LHCN-M2 (cell line): ENCODE measurements around the gene CEP85L. TPM values are rescaled to one million over a fixed set of nuclear protein-coding genes. Genes with fewer than 3 reads are reported as not detected.

Source experiments
- DNase-seq: peaks from one replicate; pipeline ENCODE4 v3.0.0-alpha.2; 2012; ENCODE audit warnings: low read depth
- total RNA-seq: library from RNA; depleted of rRNA; stranded (reverse); fragments of >200 nt; gene quantifications from 2 replicates; pipeline ENCODE4 v1.2.3, GENCODE V29; 2014; rRNA removed

CEP85L gene
- total RNA-seq, 1 experiment from 2014 or later = 10.9 TPM

DNA sequence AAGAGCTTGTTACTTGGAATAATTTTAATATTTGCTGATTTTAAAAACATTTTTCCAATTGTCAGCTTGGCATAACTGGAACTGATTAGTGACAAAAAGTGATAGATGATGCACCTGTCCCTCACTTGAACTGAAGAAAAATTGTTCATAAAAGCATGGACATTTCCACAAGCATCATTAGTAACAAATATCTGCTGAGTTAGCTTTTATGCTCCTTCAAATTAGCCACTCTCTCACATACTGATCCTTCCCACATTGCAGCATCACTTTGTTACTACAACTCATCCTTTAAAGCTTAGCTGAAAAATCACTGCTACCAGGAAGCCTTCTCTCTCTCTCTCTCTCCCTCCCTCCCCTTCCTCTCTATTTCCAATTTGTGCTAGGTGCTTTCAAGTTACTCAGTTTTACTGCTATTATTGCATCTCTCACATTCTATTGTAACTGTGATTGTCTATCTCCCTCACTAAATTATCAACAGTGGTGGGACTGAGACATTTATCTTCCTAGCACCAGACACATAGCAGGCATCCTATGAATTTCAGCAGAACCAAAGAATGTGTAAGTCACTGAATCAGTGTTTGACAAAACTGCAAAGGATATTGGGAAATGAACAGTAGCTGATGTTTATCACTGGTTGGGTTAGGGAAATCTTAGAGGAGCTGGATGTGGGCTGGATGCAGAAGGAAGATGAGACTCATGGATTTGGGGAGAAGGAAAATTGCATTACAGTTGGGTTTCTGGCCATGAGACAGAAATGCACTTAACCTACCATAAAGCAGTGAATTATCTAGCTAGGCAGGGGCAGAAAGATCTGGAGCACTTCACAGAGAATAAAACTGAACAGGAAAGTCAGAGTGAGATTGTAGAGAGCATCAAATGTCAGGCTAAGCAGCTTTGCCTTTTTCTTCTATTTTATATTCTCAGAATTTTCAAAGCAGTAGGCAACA is 231.7 kb downstream of the CEP85L start:
- no peak for DNase-seq

Other genes with a start within 250 kb of the CEP85L start
- not detected in 2 replicates for gene PLN, start 103.3 kb downstream of the CEP85L start, total RNA-seq
- 33.9 and 37.2 TPM in 2 replicates for gene ASF1A, start 242.6 kb upstream of the CEP85L start, total RNA-seq